Neuronal stem cell (in vitro differentiated cells): Measurements from ENCODE around the gene SYNJ1.

Experiments
- DNase-seq: peaks from one replicate; pipeline ENCODE4 v3.0.0-alpha.2; 2013; ENCODE audit warnings: low spot score
- H2AFZ ChIP-seq: one replicate; pipeline ENCODE4 v1.6.1; 2013; ENCODE audit warnings: mild to moderate bottlenecking, low read length, inconsistent platforms
- H2AK5ac ChIP-seq: 2 replicates; pipeline ENCODE4 v1.6.1; 2013; ENCODE audit warnings: low read depth, mild to moderate bottlenecking, inconsistent platforms, low read length, moderate library complexity, mixed read lengths
- H2BK120ac ChIP-seq: 2 replicates; pipeline ENCODE4 v1.6.1; 2013; ENCODE audit warnings: low read depth, mild to moderate bottlenecking, inconsistent platforms, low read length, moderate library complexity, mixed read lengths
- H2BK12ac ChIP-seq: one replicate; pipeline ENCODE4 v1.6.1; 2013; ENCODE audit warnings: low read length, inconsistent platforms
- H2BK15ac ChIP-seq: 2 replicates; pipeline ENCODE4 v1.6.1; 2013; ENCODE audit warnings: mild to moderate bottlenecking, low read length, inconsistent platforms, mixed read lengths
- H2BK5ac ChIP-seq: one replicate; pipeline ENCODE4 v1.6.1; 2013; ENCODE audit warnings: inconsistent platforms, mild to moderate bottlenecking, low read length, moderate library complexity
- H3K14ac ChIP-seq: one replicate; pipeline ENCODE4 v1.6.1; 2013; ENCODE audit warnings: low read length, inconsistent platforms
- H3K18ac ChIP-seq: 2 replicates; pipeline ENCODE4 v1.6.1; 2013; ENCODE audit warnings: low read length, inconsistent platforms
- H3K23ac ChIP-seq: 2 replicates; pipeline ENCODE4 v1.6.1; 2013; ENCODE audit warnings: low read depth, mild to moderate bottlenecking, mixed read lengths, low read length, inconsistent platforms; ENCODE audit not compliant: poor library complexity
- H3K27ac ChIP-seq: replicated peaks from 3 replicates; pipeline ENCODE4 v1.5.1; 2013; ENCODE audit warnings: low read length, inconsistent platforms
- H3K27me3 ChIP-seq, 3 experiments: 2 replicates each; pipeline ENCODE4 v1.6.1; 2013; ENCODE audit warnings: low read length in 3 of 3, mild to moderate bottlenecking in 2 of 3, inconsistent platforms in 1 of 3, low read depth in 1 of 3, mixed read lengths in 1 of 3, moderate library complexity in 1 of 3; ENCODE audit not compliant: control insufficient read depth in 3 of 3, insufficient read depth in 3 of 3
- H3K36me3 ChIP-seq, 2 donors: replicated peaks in 1 of 2; 2 replicates each; pipeline ENCODE4 v1.6.1; 2013; ENCODE audit warnings: low read length in 2 of 2; ENCODE audit not compliant: control insufficient read depth in 2 of 2, insufficient read depth in 2 of 2
- H3K4ac ChIP-seq: 2 replicates; pipeline ENCODE4 v1.6.1; 2013; ENCODE audit warnings: inconsistent platforms, mild to moderate bottlenecking, low read length, moderate library complexity
- H3K4me1 ChIP-seq, 2 donors: 1 replicate in 1 of 2; 2 replicates in 1 of 2; pipeline ENCODE4 v1.6.1; 2013; ENCODE audit warnings: low read length in 2 of 2, low read depth in 1 of 2; ENCODE audit not compliant: control insufficient read depth in 2 of 2, insufficient read depth in 1 of 2
- H3K4me2 ChIP-seq: one replicate; pipeline ENCODE4 v1.6.1; 2013; ENCODE audit warnings: mild to moderate bottlenecking, low read length, inconsistent platforms; ENCODE audit not compliant: insufficient read depth, poor library complexity, severe bottlenecking
- H3K4me3 ChIP-seq, 2 donors: 2 replicates each; pipeline ENCODE4 v1.5.1; 2013; ENCODE audit warnings: low read length in 2 of 2, mild to moderate bottlenecking in 2 of 2, inconsistent platforms in 1 of 2, moderate library complexity in 1 of 2
- H3K79me1 ChIP-seq: one replicate; pipeline ENCODE4 v1.6.1; 2013; ENCODE audit warnings: low read depth, mild to moderate bottlenecking, inconsistent platforms, low read length, moderate library complexity
- H3K9ac ChIP-seq: one replicate; pipeline ENCODE4 v1.6.1; 2013; ENCODE audit warnings: mild to moderate bottlenecking, low read depth, low read length, inconsistent platforms; ENCODE audit not compliant: poor library complexity
- H3K9me3 ChIP-seq, 2 donors: replicated peaks in 1 of 2; 2 replicates each; pipeline versions ENCODE3 to v1.6.1; 2013; ENCODE audit warnings: low read length in 2 of 2, mild to moderate bottlenecking in 2 of 2, inconsistent platforms in 1 of 2, low read depth in 1 of 2, mixed read lengths in 1 of 2, moderate library complexity in 1 of 2; ENCODE audit not compliant: control insufficient read depth in 2 of 2, insufficient read depth in 1 of 2
- H4K8ac ChIP-seq: one replicate; pipeline ENCODE4 v1.6.1; 2013; ENCODE audit warnings: low read depth, mild to moderate bottlenecking, inconsistent platforms, low read length, moderate library complexity
- H4K91ac ChIP-seq: one replicate; pipeline ENCODE4 v1.6.1; 2013; ENCODE audit warnings: low read length, low read depth, mild to moderate bottlenecking, inconsistent platforms; ENCODE audit not compliant: poor library complexity
- WGBS, 2 donors: extraction: QIAGEN DNeasy Blood & Tissue Kit; methylation state at CpG; one replicate each; pipeline ENCODE4 v1.1.7; 2013; ENCODE audit warnings: missing lambda C conversion rate in 2 of 2, mixed read lengths in 1 of 2; ENCODE audit not compliant: insufficient read length in 2 of 2, insufficient replicate concordance in 1 of 2; ENCODE audit errors: extremely low coverage in 2 of 2; 5-methylcytosine and 5-hydroxymethylcytosine counted together

The SYNJ1 gene

DNA sequence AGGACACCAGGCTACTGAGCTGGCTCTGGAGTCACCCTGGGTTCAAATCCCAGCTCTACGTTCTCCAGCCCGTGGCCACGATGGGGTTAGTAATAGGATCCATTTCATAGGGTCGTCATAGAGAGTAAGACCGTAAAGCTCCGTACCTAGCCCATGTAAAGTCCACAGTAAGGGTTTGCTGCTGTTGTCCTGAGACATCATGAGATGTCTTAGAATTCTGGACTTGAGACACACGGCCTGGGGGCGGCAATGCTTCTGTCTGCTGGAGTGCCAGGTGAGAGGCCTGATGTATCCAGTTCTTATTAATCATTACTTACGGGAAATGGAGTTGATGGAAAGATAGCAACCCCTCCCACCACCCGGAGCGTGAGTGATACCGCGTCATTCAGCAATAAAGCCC is 146.1 kb downstream of the SYNJ1 start:
- Histone ChIP-seq H3K4ac (no peak overlapping the region), H3K27me3 (no peaks in the 10 kb centered on the region), H2BK12ac (no peak overlapping the region), H3K36me3 (no peaks in the 10 kb centered on the region), H3K79me1 (peaks cover 2% of the 10 kb centered on the region), H3K27ac (no peak overlapping the region), H2BK120ac (no peak overlapping the region), H3K9me3 (no peaks in the 10 kb centered on the region), H3K23ac (no peak overlapping the region), H3K9ac (no peak overlapping the region), H2AK5ac (no peak overlapping the region), H3K14ac (no peak overlapping the region), H2AFZ (no peak overlapping the region), H3K18ac (no peak overlapping the region), H3K4me3 (no peak overlapping the region), H3K4me1 (no peaks in the 10 kb centered on the region), H4K8ac (no peak overlapping the region), H2BK15ac (no peak overlapping the region), H4K91ac (no peak overlapping the region), H2BK5ac (no peak overlapping the region), H3K4me2 (no peak overlapping the region)
- no CpG with 5 or more reads among the region's 13 CpGs for WGBS, 2 donors
- no peak for DNase-seq

DNA sequence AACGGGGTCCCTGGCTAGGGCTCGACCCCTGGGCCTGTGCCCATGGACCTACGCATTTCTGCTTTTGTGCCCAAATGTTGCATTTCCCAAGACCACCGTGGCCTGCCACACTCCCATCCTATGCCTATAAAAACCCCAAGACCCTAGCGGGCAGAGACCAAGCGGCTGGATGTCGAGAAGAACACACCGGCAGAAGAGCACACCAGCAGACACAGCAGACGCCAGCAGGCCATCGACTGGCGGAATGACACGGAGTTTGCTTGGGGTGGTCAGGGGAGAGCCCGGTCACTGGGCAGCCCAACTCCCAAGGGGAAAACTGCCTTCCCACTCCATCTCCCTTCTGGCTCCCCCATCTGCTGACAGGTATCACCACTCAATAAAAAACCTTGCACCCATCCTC is 146.9 kb downstream of the SYNJ1 start:
- H2BK5ac ChIP-seq = no peak overlapping the region
- H3K36me3 ChIP-seq = no peaks in the 10 kb centered on the region
- H3K9ac ChIP-seq = no peak overlapping the region
- no peak overlapping the region for H3K27ac ChIP-seq
- H2BK120ac ChIP-seq = no peak overlapping the region
- no peak overlapping the region for H2AFZ ChIP-seq
- H3K4me3 ChIP-seq = no peak overlapping the region
- no peak overlapping the region for H4K8ac ChIP-seq
- no CpG with 5 or more reads among the region's 13 CpGs for WGBS, 2 donors
- no peaks in the 10 kb centered on the region for H3K9me3 ChIP-seq
- H2BK12ac ChIP-seq = no peak overlapping the region
- H3K14ac ChIP-seq = no peak overlapping the region
- no peak overlapping the region for H3K23ac ChIP-seq
- peaks cover 2% of the 10 kb centered on the region for H3K79me1 ChIP-seq
- no peak overlapping the region for H3K18ac ChIP-seq
- DNase-seq = no peak
- H3K4me2 ChIP-seq = no peak overlapping the region
- H2BK15ac ChIP-seq = no peak overlapping the region
- no peak overlapping the region for H4K91ac ChIP-seq
- H2AK5ac ChIP-seq = no peak overlapping the region
- H3K4me1 ChIP-seq = no peaks in the 10 kb centered on the region
- no peak overlapping the region for H3K4ac ChIP-seq
- H3K27me3 ChIP-seq = no peaks in the 10 kb centered on the region
